Thyroid gland (tissue), 4 donors: ENCODE results near the gene ADCYAP1R1.

Experiments used
- CTCF ChIP-seq, 6 experiments: fragments of 200-600 bp in 3 of 6; fragments of 450-650 bp in 3 of 6; sonication (generic) in 3 of 6; IDR thresholded peaks; one replicate each; pipeline ENCODE4 v1.5.1; 2016 to 2019; ENCODE audit warnings: antibody characterized with exemption in 6 of 6, mild to moderate bottlenecking in 2 of 6, inconsistent platforms in 1 of 6, moderate library complexity in 1 of 6
- POLR2A ChIP-seq, 2 donors: fragments of 450-650 bp; IDR thresholded peaks; one replicate each; pipeline ENCODE4 v1.6.1; 2017; ENCODE audit warnings: antibody characterized with exemption in 2 of 2, mild to moderate bottlenecking in 2 of 2, moderate library complexity in 1 of 2

- TF ChIP-seq POLR2A (IDR thresholded peaks at IDR 0.05) (no peak), CTCF (IDR thresholded peaks at IDR 0.05) (no peak)
These were observed 56.1 kb downstream of the ADCYAP1R1 start for GRCh38 chr7:31108097-31108657.
